Middle frontal gyrus (tissue), 1 donor: ENCODE measurements around the gene NDST4.

Experiments used
- DNase-seq: peaks from one replicate; pipeline ENCODE4 v3.0.0-alpha.2; 2015; ENCODE audit warnings: low spot score; ENCODE audit errors: extremely low spot score

NDST4 gene

GRCh38 chr4:114807357-114807756 is 306.1 kb downstream of the NDST4 start:
- no peak for DNase-seq

- no peak for DNase-seq
These were observed 321.4 kb downstream of the NDST4 start for GRCh38 chr4:114791976-114792375.

- no peak for DNase-seq
These were observed 327.9 kb downstream of the NDST4 start for GRCh38 chr4:114785570-114785969.

GRCh38 chr4:114783215-114783595 is 330.2 kb downstream of the NDST4 start:
- DNase-seq, result no peak

GRCh38 chr4:114782415-114783214 is 330.8 kb downstream of the NDST4 start:
- no peak for DNase-seq

GRCh38 chr4:114780205-114780604 is 333.2 kb downstream of the NDST4 start:
- DNase-seq, result no peak
